H1 (cell line): ENCODE measurements around the gene HS6ST3. TPM values are rescaled to one million over a fixed set of nuclear protein-coding genes. Genes with fewer than 3 reads are reported as not detected.

Experiments used
- CTCF ChIA-PET: fragments of 300-600 bp; sonication (Branson Sonifier 250); formaldehyde crosslinking; loops from one replicate; lab custom pipeline; 2021; ENCODE audit not compliant: partially characterized antibody; lab: Charles Lee
- POLR2A ChIA-PET: fragments of 300-600 bp; sonication (Branson Sonifier 250); formaldehyde crosslinking; loops from one replicate; lab custom pipeline; 2021; ENCODE audit warnings: inconsistent platforms; ENCODE audit not compliant: partially characterized antibody; lab: Charles Lee
- DNase-seq, 2 experiments: peaks; one replicate each; pipeline versions ENCODE4 v3.0.0 to v3.0.0-alpha.2; 2010 to 2022; ENCODE audit warnings: low spot score in 2 of 2, low read depth in 1 of 2, mixed read lengths in 1 of 2
- FAIRE-seq: peaks from 2 replicates; lab custom pipeline; 2011; peaks lifted over from hg19 to GRCh38; lab: Jason Lieb, UNC
- H2AFZ ChIP-seq: 2 replicates; pipeline ENCODE4 v1.8.1; 2012; ENCODE audit warnings: low read length, inconsistent platforms
- H2AK5ac ChIP-seq: 2 replicates; pipeline ENCODE4 v1.6.1; 2013; ENCODE audit warnings: low read depth, low read length
- H2BK120ac ChIP-seq: replicated peaks from 2 replicates; pipeline ENCODE3; 2013; ENCODE audit warnings: low read depth, low read length, inconsistent platforms
- H2BK12ac ChIP-seq: 2 replicates; pipeline ENCODE4 v1.6.1; 2013; ENCODE audit warnings: low read depth, low read length
- H2BK15ac ChIP-seq: 2 replicates; pipeline ENCODE4 v1.6.1; 2013; ENCODE audit warnings: low read length
- H2BK20ac ChIP-seq: 2 replicates; pipeline ENCODE4 v1.6.1; 2013; ENCODE audit warnings: low read length
- H2BK5ac ChIP-seq: 2 replicates; pipeline ENCODE4 v1.6.1; 2013; ENCODE audit warnings: low read depth, low read length
- H3K14ac ChIP-seq: 2 replicates; pipeline ENCODE4 v1.6.1; 2013; ENCODE audit warnings: inconsistent platforms; ENCODE audit not compliant: insufficient read length
- H3K18ac ChIP-seq: 2 replicates; pipeline ENCODE4 v1.6.1; 2013; ENCODE audit warnings: low read length; ENCODE audit errors: extremely low read depth
- H3K23ac ChIP-seq: 2 replicates; pipeline ENCODE4 v1.6.1; 2013; ENCODE audit warnings: inconsistent platforms; ENCODE audit not compliant: insufficient read length
- H3K23me2 ChIP-seq: 2 replicates; pipeline ENCODE4 v1.6.1; 2013; ENCODE audit warnings: low read depth, low read length
- H3K27ac ChIP-seq: 2 replicates; pipeline ENCODE4 v1.6.1; 2011; ENCODE audit warnings: low read depth, low read length, inconsistent platforms
- H3K27me3 ChIP-seq, 4 experiments: replicated peaks in 1 of 4; 1 replicate in 1 of 4; 2 replicates in 3 of 4; pipeline versions ENCODE4 v1.6.1 to v1.8.1; 2011 to 2013; ENCODE audit warnings: low read length in 3 of 4, mild to moderate bottlenecking in 3 of 4, inconsistent platforms in 2 of 4, mixed read lengths in 2 of 4, moderate library complexity in 1 of 4; ENCODE audit not compliant: control insufficient read depth in 3 of 4, insufficient read depth in 3 of 4; ENCODE audit errors: extremely low read depth in 1 of 4
- H3K36me3 ChIP-seq, 4 experiments: 2 replicates each; pipeline versions ENCODE4 v1.6.1 to v1.8.1; 2011 to 2013; ENCODE audit warnings: mild to moderate bottlenecking in 4 of 4, low read length in 3 of 4, moderate library complexity in 2 of 4, control low read depth in 1 of 4, inconsistent platforms in 1 of 4; ENCODE audit not compliant: insufficient read depth in 4 of 4, control insufficient read depth in 2 of 4
- H3K4ac ChIP-seq: replicated peaks from 2 replicates; pipeline ENCODE3; 2013; ENCODE audit warnings: low read length, low read depth, mixed read lengths, inconsistent platforms; ENCODE audit not compliant: insufficient read length
- H3K4me1 ChIP-seq, 4 experiments: replicated peaks in 1 of 4; 1 replicate in 1 of 4; 2 replicates in 3 of 4; pipeline versions ENCODE4 v1.6.1 to v1.8.1; 2011 to 2013; ENCODE audit warnings: low read length in 3 of 4, inconsistent platforms in 2 of 4, mixed read lengths in 1 of 4; ENCODE audit not compliant: insufficient read depth in 4 of 4, control insufficient read depth in 3 of 4
- H3K4me2 ChIP-seq, 2 experiments: 2 replicates each; pipeline versions ENCODE4 v1.6.1 to v1.8.1; 2011 to 2013; ENCODE audit warnings: low read depth in 2 of 2, low read length in 2 of 2, control low read depth in 1 of 2, inconsistent platforms in 1 of 2, mild to moderate bottlenecking in 1 of 2; ENCODE audit not compliant: insufficient read depth in 1 of 2
- H3K4me3 ChIP-seq, 4 experiments: fragments of 200-600, 300-600 bp in 1 of 4; sonication (generic), shearing (Covaris generic), sonication (Bioruptor Twin) in 1 of 4; 2 replicates each; pipeline versions ENCODE4 v1.5.1 to v1.8.1; 2011 to 2016; ENCODE audit warnings: low read length in 4 of 4, low read depth in 3 of 4, control low read depth in 2 of 4, inconsistent platforms in 2 of 4, mild to moderate bottlenecking in 2 of 4, mixed read lengths in 1 of 4, moderate library complexity in 1 of 4; ENCODE audit not compliant: insufficient read depth in 2 of 4; ENCODE audit errors: extremely low read depth in 1 of 4
- H3K56ac ChIP-seq: replicated peaks from 2 replicates; pipeline ENCODE3; 2013; ENCODE audit warnings: low read depth, mild to moderate bottlenecking, mixed read lengths, low read length, inconsistent platforms; ENCODE audit not compliant: insufficient read length
- H3K79me1 ChIP-seq: 2 replicates; pipeline ENCODE4 v1.6.1; 2013; ENCODE audit warnings: low read depth, low read length, control low read depth
- H3K79me2 ChIP-seq, 2 experiments: 2 replicates each; pipeline versions ENCODE4 v1.6.1 to v1.8.1; 2012 to 2013; ENCODE audit warnings: low read length in 2 of 2, mild to moderate bottlenecking in 2 of 2, inconsistent platforms in 1 of 2; ENCODE audit not compliant: insufficient read depth in 2 of 2, control insufficient read depth in 1 of 2
- H3K9ac ChIP-seq, 4 experiments: replicated peaks in 1 of 4; 1 replicate in 1 of 4; 2 replicates in 3 of 4; pipeline versions ENCODE4 v1.6.1 to v1.8.1; 2011 to 2013; ENCODE audit warnings: low read depth in 3 of 4, low read length in 3 of 4, control low read depth in 2 of 4, mild to moderate bottlenecking in 2 of 4, moderate library complexity in 2 of 4, inconsistent platforms in 1 of 4; ENCODE audit errors: extremely low read depth in 1 of 4
- H3K9me3 ChIP-seq, 2 experiments: 2 replicates each; pipeline versions ENCODE4 v1.6.1 to v1.8.1; 2012 to 2013; ENCODE audit warnings: mild to moderate bottlenecking in 2 of 2, moderate library complexity in 2 of 2, control low read depth in 1 of 2, inconsistent platforms in 1 of 2, low read depth in 1 of 2, low read length in 1 of 2, mixed read lengths in 1 of 2; ENCODE audit not compliant: insufficient read depth in 2 of 2
- H4K20me1 ChIP-seq, 2 experiments: replicated peaks in 1 of 2; 2 replicates each; pipeline versions ENCODE3 to v1.8.1; 2011 to 2013; ENCODE audit warnings: inconsistent platforms in 2 of 2, low read length in 2 of 2, mild to moderate bottlenecking in 1 of 2; ENCODE audit not compliant: insufficient read depth in 2 of 2, control insufficient read depth in 1 of 2
- H4K5ac ChIP-seq: 2 replicates; pipeline ENCODE4 v1.6.1; 2013; ENCODE audit warnings: low read length, low read depth, mixed read lengths, inconsistent platforms; ENCODE audit not compliant: insufficient read length
- H4K8ac ChIP-seq: 2 replicates; pipeline ENCODE4 v1.8.0; 2013; ENCODE audit warnings: mild to moderate bottlenecking, moderate library complexity, low read length, inconsistent platforms; ENCODE audit not compliant: insufficient read depth; ENCODE audit errors: extremely low read depth
- H4K91ac ChIP-seq: replicated peaks from 2 replicates; pipeline ENCODE3; 2013; ENCODE audit warnings: low read length, mixed read lengths, inconsistent platforms; ENCODE audit not compliant: insufficient read length
- EGR1 ChIP-seq: IDR thresholded peaks from 2 replicates; pipeline ENCODE4 v1.6.1; 2011; ENCODE audit warnings: low read depth, low read length, borderline replicate concordance
- FOSL1 ChIP-seq: IDR thresholded peaks from 2 replicates; pipeline ENCODE4 v1.6.1; 2011; ENCODE audit warnings: mild to moderate bottlenecking, low read depth, low read length, moderate library complexity; ENCODE audit not compliant: insufficient read depth
- GABPA ChIP-seq: IDR thresholded peaks from 2 replicates; pipeline ENCODE4 v1.6.1; 2011; ENCODE audit warnings: mild to moderate bottlenecking, low read length, moderate library complexity, borderline replicate concordance; ENCODE audit not compliant: insufficient read depth
- HDAC2 ChIP-seq, 2 experiments: fragments of 300-600 bp in 1 of 2; sonication (generic) in 1 of 2; IDR thresholded peaks; 2 replicates each; pipeline ENCODE4 v1.6.1; 2011 to 2012; ENCODE audit warnings: low read depth in 2 of 2, low read length in 2 of 2, mild to moderate bottlenecking in 2 of 2, moderate library complexity in 2 of 2, borderline replicate concordance in 1 of 2, inconsistent platforms in 1 of 2
- JUN ChIP-seq: IDR thresholded peaks from 2 replicates; pipeline ENCODE4 v1.6.1; 2011; ENCODE audit warnings: low read depth, mild to moderate bottlenecking, improper control_type of control experiment, low read length
- NANOG ChIP-seq: IDR thresholded peaks from 2 replicates; pipeline ENCODE4 v1.6.1; 2011; ENCODE audit warnings: low read length, low read depth, mild to moderate bottlenecking, inconsistent platforms; ENCODE audit not compliant: insufficient read depth, poor library complexity, severe bottlenecking
- NRF1 ChIP-seq: IDR thresholded peaks from 2 replicates; pipeline ENCODE4 v1.6.1; 2011; ENCODE audit warnings: mild to moderate bottlenecking, low read depth, low read length, improper control_type of control experiment
- RAD21 ChIP-seq, 2 experiments: IDR thresholded peaks in 1 of 2; conservative IDR thresholded peaks in 1 of 2; 2 replicates each; pipeline ENCODE4 v1.6.1; 2011; ENCODE audit warnings: low read depth in 2 of 2, low read length in 2 of 2, improper control_type of control experiment in 1 of 2, inconsistent platforms in 1 of 2, mild to moderate bottlenecking in 1 of 2, moderate library complexity in 1 of 2
- SAP30 ChIP-seq: fragments of 300-600 bp; sonication (generic); IDR thresholded peaks from 2 replicates; pipeline ENCODE4 v1.7.1; 2012; ENCODE audit warnings: low read length, moderate library complexity, mild to moderate bottlenecking, inconsistent platforms; ENCODE audit not compliant: insufficient read depth, insufficient replicate concordance
- SP4 ChIP-seq: IDR thresholded peaks from 2 replicates; pipeline ENCODE4 v1.6.1; 2012; ENCODE audit warnings: low read length, inconsistent platforms
- SRF ChIP-seq: IDR thresholded peaks from 2 replicates; pipeline ENCODE4 v1.6.1; 2011; ENCODE audit warnings: mild to moderate bottlenecking, low read depth, low read length, moderate library complexity
- SUZ12 ChIP-seq: fragments of 200-600 bp; sonication (generic); IDR thresholded peaks from 2 replicates; pipeline ENCODE4 v1.6.1; 2012; ENCODE audit warnings: mild to moderate bottlenecking, inconsistent platforms, low read length, moderate library complexity, mixed read lengths
- TBP ChIP-seq: IDR thresholded peaks from 2 replicates; pipeline ENCODE4 v1.6.1; 2011; ENCODE audit warnings: low read depth, low read length, improper control_type of control experiment
- YY1 ChIP-seq: IDR thresholded peaks from 2 replicates; pipeline ENCODE4 v1.6.1; 2011; ENCODE audit warnings: low read depth, mild to moderate bottlenecking, low read length
- WGBS, 2 experiments: shearing (Covaris generic) in 1 of 2; methylation state at CpG; one replicate each; pipeline versions ENCODE4 v1.1.6 to v1.1.7; 2013 to 2015; ENCODE audit warnings: low lambda C conversion rate in 2 of 2, mixed read lengths in 2 of 2, inconsistent platforms in 1 of 2, low coverage in 1 of 2, missing lambda C conversion rate in 1 of 2; ENCODE audit not compliant: insufficient replicate concordance in 2 of 2, insufficient coverage in 1 of 2, insufficient read length in 1 of 2; ENCODE audit errors: extremely low coverage in 1 of 2, missing lambda C conversion rate in 1 of 2; 5-methylcytosine and 5-hydroxymethylcytosine counted together
- polyA plus RNA-seq, 7 experiments: library from polyadenylated mRNA; depleted of rRNA in 3 of 7; stranded (reverse) in 5 of 7; unstranded in 2 of 7; fragments of >200 nt in 5 of 7; fragments of 200-250 nt in 2 of 7; gene quantifications; 1 replicate in 5 of 7; 2 replicates in 1 of 7; 4 replicates in 1 of 7; pipeline versions ENCODE4 v1.2.1 to v1.2.3, GENCODE V29; 2011 to 2013; ENCODE audit warnings: missing spikeins in 2 of 7, mixed read lengths in 2 of 7
- total RNA-seq: library from RNA; stranded (reverse); fragmentation: NEBNext Ultra II Directional; extraction: Animal tissue kit (Norgen Biotek cat#: 25700); gene quantifications from 2 replicates; pipeline ENCODE4 v1.2.1, GENCODE V29; 2021

HS6ST3 gene
- total and polyA plus RNA-seq, 2 of the 8 experiments (the other 6 are each of a cell fraction or from before 2014, with no cell fraction given), result 0.45 to 1.2 TPM

- no peaks in the 10 kb centered on the region for H3K4me1 ChIP-seq
- no peaks in the 10 kb centered on the region for H3K79me2 ChIP-seq
- H4K20me1 ChIP-seq, result no peaks in the 10 kb centered on the region
- no peak overlapping the region for H2BK15ac ChIP-seq
- no peak overlapping the region for H3K4me3 ChIP-seq
- H3K18ac ChIP-seq, result no peak overlapping the region
- H3K4ac ChIP-seq, result no peak overlapping the region
- H2BK12ac ChIP-seq, result no peak overlapping the region
- no peaks in the 10 kb centered on the region for H3K79me1 ChIP-seq
- FAIRE-seq, result no peak
- H3K23me2 ChIP-seq, result no peaks in the 10 kb centered on the region
- no peaks in the 10 kb centered on the region for H3K36me3 ChIP-seq
- no peak overlapping the region for H2BK120ac ChIP-seq
- no peak overlapping the region for H4K91ac ChIP-seq
- no peak overlapping the region for H3K9ac ChIP-seq
- ChIA-PET POLR2A (no interaction called here), CTCF (no interaction called here)
- no peak for DNase-seq
- no peaks in the 10 kb centered on the region for H3K27me3 ChIP-seq
- no peak overlapping the region for H3K4me2 ChIP-seq
- peaks cover 2 to 8% of the 10 kb centered on the region in 2 experiments; a peak in 2 of 4 replicates for H3K9me3 ChIP-seq
- no peak overlapping the region for H4K5ac ChIP-seq
- H3K56ac ChIP-seq, result no peak overlapping the region
- H3K27ac ChIP-seq, result no peak overlapping the region
- H2BK20ac ChIP-seq, result no peak overlapping the region
- no peak overlapping the region for H3K23ac ChIP-seq
- H4K8ac ChIP-seq, result no peak overlapping the region
- H2AK5ac ChIP-seq, result no peak overlapping the region
- 88% methylated on average over 5 of the region's 5 CpGs; no CpG with 5 or more reads in 1 of the 2 experiments for WGBS, 2 experiments
- H2AFZ ChIP-seq, result no peak overlapping the region
- no peak overlapping the region for H3K14ac ChIP-seq
- no peak overlapping the region for H2BK5ac ChIP-seq
- TF ChIP-seq SRF (no peak), SAP30 (no peak), SP4 (no peak), YY1 (no peak), TBP (no peak), RAD21 (IDR thresholded peaks at IDR 0.05 in 1 of 2, conservative IDR thresholded peaks at IDR 0.05 in 1 of 2; ENCODE audit: low read depth in 2 of 2, low read length in 2 of 2) (no peak), FOSL1 (no peak), EGR1 (no peak), JUN (no peak), NRF1 (no peak), HDAC2 (IDR thresholded peaks at IDR 0.05; ENCODE audit: borderline replicate concordance in 1 of 2, low read depth in 2 of 2, low read length in 2 of 2) (no peak), GABPA (no peak), SUZ12 (no peak), NANOG (no peak)
Measured at GRCh38 chr13:96730676-96731075, 640.8 kb downstream of the HS6ST3 start.
